GM12878 (cell line): ENCODE measurements around the gene TFF1. TPM values are rescaled to one million over a fixed set of nuclear protein-coding genes. Genes with fewer than 3 reads are reported as not detected.

Experiments used
- ATAC-seq: fragments of 200-7000 bp; cut with Tn5 transposase; 3 replicates; pipeline ENCODE4 v1.9.1; 2020; ENCODE audit warnings: mild to moderate bottlenecking, moderate library complexity
- BruUV-seq: library from RNA; stranded (reverse); fragments of 400-500 nt; replicated peaks from 2 replicates; lab custom pipeline; 2021; lab: Mats Ljungman, UMichigan
- CTCF ChIA-PET: fragments of 300-600 bp; sonication (Branson Sonifier 250); formaldehyde crosslinking; extraction: SDS; loops from one replicate; lab custom pipeline; 2021; ENCODE audit warnings: inconsistent platforms; lab: Yijun Ruan, JAX
- POLR2A ChIA-PET: fragments of 350-600 bp; formaldehyde crosslinking; extraction: SDS; loops from one replicate; lab custom pipeline; 2021; ENCODE audit warnings: inconsistent platforms; lab: Charles Lee
- RAD21 ChIA-PET: fragments of 300-600 bp; sonication (Branson Sonifier 250); formaldehyde crosslinking; loops from one replicate; lab custom pipeline; 2023; ENCODE audit warnings: antibody characterized with exemption; ENCODE audit not compliant: unreplicated experiment; lab: Charles Lee
- SMC1A ChIA-PET: fragments of 300-600 bp; sonication (Branson Sonifier 250); formaldehyde crosslinking; loops from one replicate; lab custom pipeline; 2023; ENCODE audit not compliant: unreplicated experiment, uncharacterized antibody; lab: Charles Lee
- DNase-seq: peaks from one replicate; pipeline ENCODE4 v3.0.0-alpha.2; 2011; ENCODE audit warnings: low read depth, low spot score
- FAIRE-seq: peaks from 3 replicates; lab custom pipeline; 2011; peaks lifted over from hg19 to GRCh38; lab: Jason Lieb, UNC
- H2AFZ ChIP-seq: 2 replicates; pipeline ENCODE4 v1.6.0; 2011; ENCODE audit warnings: low read depth, low read length, control low read depth; ENCODE audit not compliant: control insufficient read depth
- H3K27ac ChIP-seq: 2 replicates; pipeline ENCODE4 v1.5.1; 2011; ENCODE audit warnings: control low read depth; ENCODE audit not compliant: control insufficient read depth, insufficient read depth
- H3K27me3 ChIP-seq, 2 experiments: replicated peaks in 1 of 2; 2 replicates each; pipeline versions ENCODE4 v1.6.0 to v1.6.1; 2011; ENCODE audit warnings: low read length in 1 of 2; ENCODE audit not compliant: control insufficient read depth in 2 of 2, insufficient read depth in 2 of 2
- H3K36me3 ChIP-seq, 2 experiments: 2 replicates each; pipeline ENCODE4 v1.5.1; 2011; ENCODE audit warnings: low read length in 1 of 2; ENCODE audit not compliant: control insufficient read depth in 2 of 2, insufficient read depth in 2 of 2
- H3K4me1 ChIP-seq: 2 replicates; pipeline ENCODE4 v1.6.1; 2011; ENCODE audit warnings: mild to moderate bottlenecking, low read length, moderate library complexity, mixed read lengths; ENCODE audit not compliant: control insufficient read depth, insufficient read depth
- H3K4me2 ChIP-seq: 2 replicates; pipeline ENCODE4 v1.6.0; 2011; ENCODE audit warnings: control low read depth; ENCODE audit not compliant: control insufficient read depth, insufficient read depth
- H3K4me3 ChIP-seq: fragments of 200-600 bp; sonication (generic); 2 replicates; pipeline ENCODE4 v1.5.1; 2016
- H3K79me2 ChIP-seq: 2 replicates; pipeline ENCODE4 v1.6.0; 2011; ENCODE audit warnings: low read length; ENCODE audit not compliant: control insufficient read depth, insufficient read depth
- H3K9ac ChIP-seq: 2 replicates; pipeline ENCODE4 v1.8.0; 2011; ENCODE audit warnings: low read length, control low read depth, mixed read lengths; ENCODE audit not compliant: control insufficient read depth, insufficient read depth
- H3K9me3 ChIP-seq: replicated peaks from 3 replicates; pipeline ENCODE4 v1.5.1; 2011; ENCODE audit warnings: mild to moderate bottlenecking, low read length; ENCODE audit not compliant: control insufficient read depth, insufficient read depth
- H4K20me1 ChIP-seq: 2 replicates; pipeline ENCODE4 v1.6.0; 2011; ENCODE audit not compliant: control insufficient read depth, insufficient read depth
- ATF7 ChIP-seq: fragments of 450-650 bp; IDR thresholded peaks from 2 replicates; pipeline ENCODE4 v1.6.1; 2016; ENCODE audit warnings: low read depth, mild to moderate bottlenecking
- CEBPB ChIP-seq, 2 experiments: fragments of 150-350 bp in 1 of 2; IDR thresholded peaks; 2 replicates each; pipeline ENCODE4 v1.6.1; 2012 to 2014; ENCODE audit warnings: low read depth in 2 of 2, low read length in 2 of 2, borderline replicate concordance in 1 of 2, inconsistent platforms in 1 of 2
- E2F4 ChIP-seq: IDR thresholded peaks from 2 replicates; pipeline ENCODE4 v1.6.1; 2012; ENCODE audit warnings: low read depth, low read length, improper control_type of control experiment
- EGR1 ChIP-seq, 2 experiments: IDR thresholded peaks; 1 replicate in 1 of 2; 2 replicates in 1 of 2; pipeline ENCODE4 v1.6.1; 2011 to 2012; ENCODE audit warnings: low read depth in 2 of 2, low read length in 2 of 2, borderline replicate concordance in 1 of 2, mild to moderate bottlenecking in 1 of 2, moderate library complexity in 1 of 2
- FOXK2 ChIP-seq: fragments of 450-650 bp; IDR thresholded peaks from 2 replicates; pipeline ENCODE4 v1.6.1; 2017; ENCODE audit warnings: mild to moderate bottlenecking, moderate library complexity
- MEF2A ChIP-seq: IDR thresholded peaks from 2 replicates; pipeline ENCODE4 v1.6.1; 2011; ENCODE audit warnings: low read depth, mild to moderate bottlenecking, low read length, moderate library complexity; ENCODE audit not compliant: insufficient read depth
- MTA3 ChIP-seq: IDR thresholded peaks from 2 replicates; pipeline ENCODE4 v1.6.1; 2012; ENCODE audit warnings: low read length, inconsistent platforms, borderline replicate concordance
- PKNOX1 ChIP-seq: fragments of 450-650 bp; IDR thresholded peaks from 2 replicates; pipeline ENCODE4 v1.6.1; 2016; ENCODE audit warnings: mild to moderate bottlenecking
- PML ChIP-seq: IDR thresholded peaks from 2 replicates; pipeline ENCODE4 v1.6.1; 2012; ENCODE audit warnings: low read length, inconsistent platforms
- POLR2AphosphoS2 ChIP-seq: IDR thresholded peaks from 2 replicates; pipeline ENCODE4 v1.6.1; 2011; ENCODE audit warnings: low read depth, mild to moderate bottlenecking, low read length, improper control_type of control experiment, moderate library complexity
- STAT1 ChIP-seq: fragments of 450-650 bp; conservative IDR thresholded peaks from 2 replicates; pipeline ENCODE4 v1.6.1; 2014; ENCODE audit warnings: antibody characterized with exemption, mild to moderate bottlenecking
- STAT3 ChIP-seq: IDR thresholded peaks from 2 replicates; pipeline ENCODE4 v1.6.1; 2011; ENCODE audit warnings: low read depth, low read length, improper control_type of control experiment
- TBL1XR1 ChIP-seq: IDR thresholded peaks from 2 replicates; pipeline ENCODE4 v1.6.1; 2012; ENCODE audit warnings: low read depth, low read length, improper control_type of control experiment
- TCF3 ChIP-seq: IDR thresholded peaks from 2 replicates; pipeline ENCODE4 v1.6.1; 2012; ENCODE audit warnings: low read depth, mild to moderate bottlenecking, low read length, borderline replicate concordance; ENCODE audit not compliant: insufficient read depth
- YBX1 ChIP-seq: fragments of 450-650 bp; IDR thresholded peaks from 2 replicates; pipeline ENCODE4 v1.6.1; 2016; ENCODE audit warnings: antibody characterized with exemption
- ZBED1 ChIP-seq: IDR thresholded peaks from 2 replicates; pipeline ENCODE4 v1.6.1; 2016; ENCODE audit warnings: borderline replicate concordance
- ZNF687 ChIP-seq: fragments of 450-650 bp; IDR thresholded peaks from 2 replicates; pipeline ENCODE4 v1.6.1; 2017; ENCODE audit warnings: mild to moderate bottlenecking, moderate library complexity
- WGBS: methylation state at CpG from one replicate; pipeline ENCODE4 v1.1.6; 2016; ENCODE audit warnings: low lambda C conversion rate; ENCODE audit not compliant: insufficient replicate concordance, insufficient coverage; ENCODE audit errors: missing lambda C conversion rate; 5-methylcytosine and 5-hydroxymethylcytosine counted together
- in situ Hi-C: fragments of 300-500 bp; cut with MboI; formaldehyde crosslinking; loops from 9 replicates; pipeline ENCODE4 v1.14.3; 2018; ENCODE audit warnings: mixed read lengths
- intact Hi-C: fragments of 100-400 bp; cut with micrococcal nuclease; formaldehyde crosslinking; loops from one replicate; pipeline ENCODE4 v1.14.2; 2022; ENCODE audit not compliant: unreplicated experiment
- polyA plus RNA-seq, 11 experiments: library from polyadenylated mRNA; depleted of rRNA in 4 of 11; unstranded in 6 of 11; stranded (reverse) in 5 of 11; fragments of >200 nt; fragmentation: Nextera tagmentation in 4 of 11; fragmentation: Illumina TruSeq in 1 of 11; extraction: Ambion mirVana in 4 of 11; extraction: Trizol in 1 of 11; gene quantifications; 1 replicate in 1 of 11; 2 replicates in 10 of 11; pipeline versions ENCODE4 v1.2.1 to v1.2.3, GENCODE V29; 2011 to 2016; ENCODE audit warnings: inconsistent platforms in 2 of 11, missing spikeins in 2 of 11, low read depth in 1 of 11
- total RNA-seq, 4 experiments: library from RNA; depleted of rRNA in 3 of 4; stranded (reverse); fragments of >200 nt in 3 of 4; fragmentation: Illumina TruSeq in 1 of 4; extraction: Trizol in 1 of 4; gene quantifications; 2 replicates each; pipeline versions ENCODE4 v1.2.1 to v1.2.3, GENCODE V29; 2013 to 2021

The TFF1 gene
- total and polyA plus RNA-seq, 10 of the 15 experiments (the other 5 are each of a cell fraction or from before 2014, with no cell fraction given), result 0.13 TPM; not detected in 9

- TF ChIP-seq ZNF687, result peak; percentile 35; the same call in 1 of the 2 replicates
Observed at GRCh38 chr21:42412636-42412933, 46.2 kb upstream of the TFF1 start (continued).

GRCh38 chr21:42411891-42412635, 45.7 kb upstream of the TFF1 start:
- WGBS, result 90% methylated on average over 21 of the region's 21 CpGs
- Histone ChIP-seq H3K9ac (no peak overlapping the region), H3K4me3 (no peak overlapping the region), H4K20me1 (no peaks in the 10 kb centered on the region), H3K27me3 (no peaks in the 10 kb centered on the region), H3K27ac (no peak overlapping the region), H3K36me3 (no peaks in the 10 kb centered on the region), H3K4me1 (peaks cover 47% of the 10 kb centered on the region), H3K79me2 (no peaks in the 10 kb centered on the region), H3K9me3 (no peaks in the 10 kb centered on the region; the same call in 2 of the 3 replicates), H3K4me2 (no peak overlapping the region), H2AFZ (no peak overlapping the region)
- CTCF ChIA-PET, result interaction anchor here (0.9 to 1.0 kb wide), 2 partner anchors 12 to 13 kb away, joined by 3 to 5 read pairs; no protein-coding TSS in a partner anchor
- no TSS peak for BruUV-seq
- SMC1A ChIA-PET, result interaction anchor here (0.9 to 6.1 kb wide), 9 partner anchors 11 to 102 kb away, joined by 3 to 49 read pairs (median 5); no protein-coding TSS in a partner anchor
- intact Hi-C loops (no loop called here), in situ Hi-C loops (no loop called here)
- RAD21 ChIA-PET, result interaction anchor here (1.1 to 4.2 kb wide), 6 partner anchors 10 to 124 kb away, joined by 3 to 32 read pairs (median 6); no protein-coding TSS in a partner anchor
- ATAC-seq (no peak), DNase-seq (no peak), FAIRE-seq (no peak)
- POLR2A ChIA-PET, result interaction anchor here (2.3 to 5.4 kb wide), 2 partner anchors 10 to 18 kb away, joined by 12 to 34 read pairs; partner anchors contain the start of gene UBASH3A
- TF ChIP-seq FOXK2 (no peak), EGR1 (IDR thresholded peaks at IDR 0.05; ENCODE audit: borderline replicate concordance in 1 of 2, low read depth in 2 of 2, low read length in 2 of 2) (no peak), STAT3 (no peak), PKNOX1 (no peak), PML (no peak), E2F4 (no peak), POLR2AphosphoS2 (no peak), MEF2A (no peak), TBL1XR1 (no peak), CEBPB (IDR thresholded peaks at IDR 0.05; ENCODE audit: borderline replicate concordance in 1 of 2, low read depth in 2 of 2, low read length in 2 of 2) (no peak), ATF7 (no peak), ZBED1 (no peak), STAT1 (no peak), YBX1 (no peak), MTA3 (no peak), TCF3 (no peak)
